PC-9 (cell line): ENCODE measurements around the gene RCE1. TPM values are rescaled to one million over a fixed set of nuclear protein-coding genes. Genes with fewer than 3 reads are reported as not detected.

ENCODE experiments used
- BruUV-seq: library from RNA; stranded (reverse); fragments of 400-500 nt; replicated peaks from 2 replicates; lab custom pipeline; 2021; lab: Mats Ljungman, UMichigan
- CTCF ChIA-PET: fragments of 300-600 bp; sonication (Branson Sonifier 250); formaldehyde crosslinking; loops from one replicate; lab custom pipeline; 2022; ENCODE audit warnings: antibody characterized with exemption; lab: Charles Lee
- POLR2A ChIA-PET: fragments of 300-600 bp; sonication (Branson Sonifier 250); formaldehyde crosslinking; loops from one replicate; lab custom pipeline; 2022; ENCODE audit warnings: antibody characterized with exemption; ENCODE audit not compliant: unreplicated experiment; lab: Charles Lee
- DNase-seq, 2 experiments: peaks; one replicate each; pipeline versions ENCODE4 v3.0.0 to v3.0.0-alpha.2; 2015 to 2022; ENCODE audit warnings: mixed read lengths in 1 of 2
- H2AFZ ChIP-seq: fragments of 200-600 bp; sonication (generic); 2 replicates; pipeline ENCODE4 v1.8.1; 2017; ENCODE audit warnings: antibody characterized with exemption
- H3F3A ChIP-seq: fragments of 200-600 bp; sonication (generic); 2 replicates; pipeline ENCODE4 v1.8.1; 2017; ENCODE audit warnings: antibody characterized with exemption, mild to moderate bottlenecking, low read depth; ENCODE audit not compliant: insufficient read depth
- H3K27ac ChIP-seq: fragments of 200-600 bp; sonication (generic); 2 replicates; pipeline ENCODE4 v1.6.1; 2016; ENCODE audit warnings: mixed run types
- H3K27me3 ChIP-seq: fragments of 200-600 bp; sonication (generic); 2 replicates; pipeline ENCODE4 v1.6.1; 2016; ENCODE audit warnings: low read depth, mixed run types; ENCODE audit not compliant: insufficient read depth
- H3K36me3 ChIP-seq: fragments of 200-600 bp; sonication (generic); 2 replicates; pipeline ENCODE4 v1.6.1; 2016; ENCODE audit warnings: low read depth, mixed run types
- H3K4me1 ChIP-seq: fragments of 200-600 bp; sonication (generic); replicated peaks from 2 replicates; pipeline ENCODE4 v1.6.1; 2016; ENCODE audit warnings: mixed run types; ENCODE audit not compliant: insufficient read depth
- H3K4me2 ChIP-seq: fragments of 200-600 bp; sonication (generic); 2 replicates; pipeline ENCODE4 v1.6.1; 2017; ENCODE audit warnings: mixed run types
- H3K4me3 ChIP-seq: fragments of 200-600 bp; sonication (generic); 2 replicates; pipeline ENCODE4 v1.6.1; 2016; ENCODE audit warnings: mixed run types
- H3K79me2 ChIP-seq: fragments of 200-600 bp; sonication (generic); 2 replicates; pipeline ENCODE4 v1.6.1; 2017; ENCODE audit warnings: low read depth, mixed run types
- H3K9me2 ChIP-seq: fragments of 200-600 bp; sonication (generic); 2 replicates; pipeline ENCODE4 v1.8.1; 2017; ENCODE audit warnings: mild to moderate bottlenecking; ENCODE audit not compliant: insufficient read depth
- H3K9me3 ChIP-seq: fragments of 200-600 bp; sonication (generic); 2 replicates; pipeline ENCODE4 v1.8.1; 2016; ENCODE audit warnings: low read depth; ENCODE audit not compliant: insufficient read depth
- H4K20me1 ChIP-seq: fragments of 200-600 bp; sonication (generic); 2 replicates; pipeline ENCODE4 v1.8.1; 2017; ENCODE audit not compliant: insufficient read depth
- CTCF ChIP-seq: fragments of 200-600 bp; sonication (generic); conservative IDR thresholded peaks from 2 replicates; pipeline ENCODE4 v1.6.1; 2017; ENCODE audit warnings: mixed run types, antibody characterized with exemption, mild to moderate bottlenecking, moderate library complexity
- EZH2 ChIP-seq: fragments of 200-600 bp; sonication (generic); IDR thresholded peaks from 2 replicates; pipeline ENCODE4 v1.8.0; 2017; ENCODE audit warnings: antibody characterized with exemption, low read depth
- intact Hi-C: fragments of 100-400 bp; cut with micrococcal nuclease; formaldehyde crosslinking; loops from one replicate; pipeline ENCODE4 v1.10.0; 2022; ENCODE audit not compliant: unreplicated experiment
- total RNA-seq: library from RNA; stranded (reverse); gene quantifications from 2 replicates; pipeline ENCODE4 v1.2.3, GENCODE V29; 2021

The RCE1 gene
- total RNA-seq, 1 experiment from 2014 or later = 42.9 TPM

- Histone ChIP-seq H3K79me2 (no peaks in the 10 kb centered on the region), H2AFZ (no peak overlapping the region), H3K4me1 (peaks cover 5% of the 10 kb centered on the region; the same call in 1 of the 2 replicates), H4K20me1 (no peaks in the 10 kb centered on the region), H3K4me2 (no peak overlapping the region), H3K9me3 (no peaks in the 10 kb centered on the region), H3K27me3 (no peaks in the 10 kb centered on the region), H3K4me3 (no peak overlapping the region), H3F3A (peaks cover 13% of the 10 kb centered on the region; the same call in 1 of the 2 replicates), H3K27ac (no peak overlapping the region), H3K36me3 (no peaks in the 10 kb centered on the region), H3K9me2 (no peaks in the 10 kb centered on the region)
- no TSS peak for BruUV-seq
- intact Hi-C loops = no loop called here
- ChIA-PET CTCF (no interaction called here), POLR2A (no interaction called here)
- TF ChIP-seq EZH2 (no peak), CTCF (no peak)
- DNase-seq = no peak
Measured at GRCh38 chr11:66866007-66866406, 22.8 kb downstream of the RCE1 start.

GRCh38 chr11:66866511-66866986, 23.3 kb downstream of the RCE1 start:
- intact Hi-C loops = no loop called here
- ChIA-PET POLR2A (no interaction called here), CTCF (no interaction called here)
- Histone ChIP-seq H2AFZ (no peak overlapping the region), H3K27ac (no peak overlapping the region), H3K36me3 (no peaks in the 10 kb centered on the region), H3K4me1 (peaks cover 5% of the 10 kb centered on the region; the same call in 1 of the 2 replicates), H4K20me1 (no peaks in the 10 kb centered on the region), H3F3A (peaks cover 13% of the 10 kb centered on the region; the same call in 1 of the 2 replicates), H3K9me2 (no peaks in the 10 kb centered on the region), H3K9me3 (no peaks in the 10 kb centered on the region), H3K27me3 (no peaks in the 10 kb centered on the region), H3K4me2 (no peak overlapping the region), H3K79me2 (no peaks in the 10 kb centered on the region), H3K4me3 (no peak overlapping the region)
- DNase-seq = no peak
- TF ChIP-seq CTCF (no peak), EZH2 (no peak)
- no TSS peak for BruUV-seq

- Histone ChIP-seq H2AFZ (no peak overlapping the region), H3K4me1 (peaks cover 5% of the 10 kb centered on the region; the same call in 1 of the 2 replicates), H3F3A (peaks cover 13% of the 10 kb centered on the region; the same call in 1 of the 2 replicates), H3K9me3 (no peaks in the 10 kb centered on the region), H3K9me2 (no peaks in the 10 kb centered on the region), H3K27me3 (no peaks in the 10 kb centered on the region), H3K4me2 (no peak overlapping the region), H3K4me3 (no peak overlapping the region), H3K27ac (no peak overlapping the region), H3K36me3 (no peaks in the 10 kb centered on the region), H3K79me2 (no peaks in the 10 kb centered on the region), H4K20me1 (no peaks in the 10 kb centered on the region)
- POLR2A ChIA-PET = interaction anchor here (0.6 kb wide), 1 partner anchor 37 kb away, joined by 6 read pairs; no protein-coding TSS in a partner anchor
- TF ChIP-seq EZH2 (no peak), CTCF (no peak)
- BruUV-seq = no TSS peak
- CTCF ChIA-PET = no interaction called here
- intact Hi-C loops = no loop called here
- no peak for DNase-seq
Measured at GRCh38 chr11:66867425-66868040, 24.3 kb downstream of the RCE1 start.
